Amniotic epithelial cell (primary cell): ENCODE data around the gene TKT.
"Not testable (repeated sequence)": the region's sequence is repeated elsewhere in the genome, so short reads cannot be mapped to it uniquely, and the experiment has no call there.

Experiments
- DNase-seq: peaks from one replicate; pipeline ENCODE4 v3.0.0-alpha.2; 2010; ENCODE audit warnings: low read depth

The TKT gene

GRCh38 chr3:53260286-53260785 is 4.5 kb upstream of the TKT start:
- DNase-seq: no peak

GRCh38 chr3:53259427-53260259 is 3.8 kb upstream of the TKT start:
- DNase-seq: no peak

- DNase-seq: no peak
Measured at GRCh38 chr3:53258600-53259426, 3.0 kb upstream of the TKT start.

GRCh38 chr3:53257465-53257864 is 1.6 kb upstream of the TKT start:
- DNase-seq: no peak

GRCh38 chr3:53256704-53257055 is 858 bp upstream of the TKT start:
- DNase-seq: no peak

DNA sequence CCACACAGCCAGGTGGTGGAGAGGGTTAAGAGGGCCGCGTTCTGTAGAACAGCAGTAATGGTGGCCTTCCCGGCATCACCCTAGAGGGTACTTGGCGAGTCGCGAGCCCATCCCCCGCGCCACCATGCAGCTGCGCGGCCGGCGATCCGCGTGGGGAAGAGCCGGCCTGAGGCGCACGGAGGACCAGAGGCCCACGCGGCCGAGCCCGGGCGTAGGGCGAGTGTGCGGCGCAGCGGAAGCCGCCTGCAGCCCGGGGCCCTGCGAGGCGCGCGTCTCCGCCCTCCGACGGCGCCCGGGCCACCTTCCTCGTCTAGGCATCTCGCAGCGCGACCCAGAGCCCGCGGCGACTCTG is 423 bp downstream of the TKT start:
- no peak for DNase-seq

DNA sequence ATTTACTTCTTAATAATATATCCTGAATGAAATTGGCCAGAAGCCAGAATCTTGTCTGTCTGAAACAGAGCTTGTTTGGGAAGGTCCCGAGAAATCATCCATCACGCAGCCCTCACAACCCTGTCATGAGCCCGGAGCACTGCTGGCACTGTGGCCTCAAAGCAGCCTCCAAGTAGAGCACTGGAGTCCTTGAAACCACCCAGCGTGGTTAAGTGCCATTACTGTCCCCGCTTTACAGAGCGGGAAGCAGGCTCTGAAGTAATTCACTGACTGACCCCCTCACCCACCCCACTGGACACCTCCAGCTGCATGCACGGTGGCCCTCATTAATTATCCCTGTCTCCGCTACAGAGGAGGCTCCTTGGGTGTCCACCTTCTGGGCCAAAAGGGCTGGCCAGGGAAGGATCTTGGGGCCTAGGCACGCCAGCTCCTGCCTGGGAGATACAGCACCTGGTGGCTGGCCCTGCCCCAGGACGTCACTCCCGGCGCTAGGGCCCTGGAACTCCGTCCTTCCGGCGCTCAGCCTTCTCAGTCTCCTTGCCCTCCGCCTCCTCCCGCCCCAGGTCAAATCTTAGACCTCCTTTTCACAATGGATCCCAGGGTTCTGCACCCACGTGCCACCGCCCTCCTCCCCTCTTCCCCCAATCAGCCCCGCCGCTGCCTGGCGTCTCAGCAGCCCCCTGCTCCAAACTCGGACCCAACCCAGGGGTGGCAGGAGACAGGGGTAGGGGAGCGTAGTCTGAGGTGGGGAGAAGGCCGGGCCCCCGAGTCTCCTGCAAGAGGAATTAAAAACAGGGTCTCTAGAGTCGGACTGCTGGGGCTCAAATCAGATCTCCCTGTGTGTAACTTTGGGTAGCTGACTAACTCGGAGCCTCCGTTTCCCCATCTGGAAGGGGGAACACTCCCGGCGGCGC is 1.1 kb downstream of the TKT start:
- DNase-seq: peak; percentile 59

DNA sequence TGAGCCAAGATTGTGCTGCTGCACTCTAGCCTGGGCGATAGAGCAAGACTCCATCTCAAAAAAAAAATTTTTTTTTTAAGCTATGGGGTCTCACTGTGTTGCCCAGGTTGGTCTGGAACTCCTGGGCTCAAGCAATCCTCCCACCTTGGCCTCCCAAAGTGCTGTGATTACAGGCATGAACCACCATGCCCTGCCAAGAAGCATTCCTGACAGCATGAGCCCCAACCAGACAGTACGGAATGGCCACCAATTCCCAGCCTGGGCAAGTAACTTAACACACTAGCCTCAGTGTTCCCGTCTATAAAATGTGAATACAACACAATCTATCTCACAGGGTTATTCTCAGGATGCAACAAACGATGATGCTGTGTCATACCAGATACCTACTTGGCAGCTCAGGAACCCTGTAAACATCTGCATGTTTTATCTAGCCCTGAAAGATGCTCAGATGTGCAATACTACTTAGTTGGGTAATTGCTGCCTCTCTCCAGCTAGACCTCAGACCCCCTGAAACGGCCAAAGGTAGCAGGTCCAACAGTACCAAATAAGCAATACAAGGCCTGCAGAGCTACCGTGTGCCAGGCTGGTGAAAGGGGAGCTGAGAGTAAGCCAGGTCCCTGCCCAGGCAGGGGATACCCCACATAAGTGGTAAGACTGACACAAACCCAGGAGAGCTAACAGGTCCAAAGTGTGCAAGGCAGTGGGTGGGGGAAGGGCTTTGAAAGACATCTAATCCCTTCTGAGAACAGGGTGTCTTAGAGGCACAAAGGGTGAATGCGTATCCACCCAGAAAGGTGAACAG is 1.9 kb downstream of the TKT start:
- DNase-seq: peak; percentile 65

DNA sequence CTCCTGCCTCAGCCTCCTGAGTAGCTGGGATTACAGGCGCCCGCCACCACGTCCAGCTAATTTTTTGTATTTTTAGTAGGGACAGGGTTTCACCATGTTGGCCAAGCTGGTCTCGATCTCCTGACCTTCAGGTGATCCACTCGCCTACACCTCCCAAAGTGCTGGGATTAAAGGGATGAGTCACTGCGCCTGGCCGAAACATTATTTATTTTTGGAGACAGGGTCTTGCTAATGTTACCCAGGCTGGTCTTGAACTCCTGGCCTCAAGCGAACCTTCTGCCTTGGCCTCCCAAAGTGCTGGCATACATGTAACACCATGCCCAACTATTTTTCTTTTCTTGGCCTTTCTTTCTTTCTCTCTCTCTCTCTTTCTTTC is 2.9 kb downstream of the TKT start:
- DNase-seq: not testable (repeated sequence)

DNA sequence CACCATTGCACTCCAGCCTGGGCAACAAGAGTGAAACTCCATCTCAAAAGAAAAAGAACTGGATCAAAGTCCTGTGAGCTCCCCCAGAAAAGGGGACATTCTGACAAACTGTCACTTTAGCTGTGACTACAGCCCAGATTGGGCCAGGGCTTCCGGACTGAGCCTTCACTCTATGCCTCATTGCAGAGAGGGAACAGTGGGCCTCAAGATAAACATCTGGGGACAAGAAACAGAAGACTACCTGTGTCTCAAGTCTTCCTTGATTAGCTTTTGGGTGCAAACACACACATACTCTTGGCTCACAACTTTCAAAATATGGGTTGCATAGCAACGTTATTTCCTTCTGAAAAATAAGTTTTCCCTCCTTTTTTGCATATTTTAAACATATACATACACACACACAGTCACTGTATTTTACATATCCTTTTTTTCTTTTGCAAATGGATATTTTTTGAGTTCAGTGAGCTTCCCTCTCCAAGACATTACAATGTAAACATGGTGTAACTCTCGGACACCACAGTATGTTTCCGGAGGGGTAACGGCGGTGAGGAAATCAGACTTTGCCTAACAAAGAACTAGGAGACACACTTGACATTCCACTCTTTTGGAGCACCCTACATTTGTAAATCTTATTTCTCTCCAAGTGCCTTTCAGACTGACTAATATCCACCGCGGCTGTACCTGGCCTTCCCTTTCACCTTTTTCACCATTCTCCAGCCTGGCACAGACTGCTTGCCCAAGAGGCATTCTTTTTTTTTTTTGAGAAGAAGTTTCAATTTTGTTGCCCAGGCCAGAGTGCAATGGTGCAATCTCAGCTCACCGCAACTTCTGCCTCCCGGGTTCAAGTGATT is 3.5 kb downstream of the TKT start:
- no peak for DNase-seq

DNA sequence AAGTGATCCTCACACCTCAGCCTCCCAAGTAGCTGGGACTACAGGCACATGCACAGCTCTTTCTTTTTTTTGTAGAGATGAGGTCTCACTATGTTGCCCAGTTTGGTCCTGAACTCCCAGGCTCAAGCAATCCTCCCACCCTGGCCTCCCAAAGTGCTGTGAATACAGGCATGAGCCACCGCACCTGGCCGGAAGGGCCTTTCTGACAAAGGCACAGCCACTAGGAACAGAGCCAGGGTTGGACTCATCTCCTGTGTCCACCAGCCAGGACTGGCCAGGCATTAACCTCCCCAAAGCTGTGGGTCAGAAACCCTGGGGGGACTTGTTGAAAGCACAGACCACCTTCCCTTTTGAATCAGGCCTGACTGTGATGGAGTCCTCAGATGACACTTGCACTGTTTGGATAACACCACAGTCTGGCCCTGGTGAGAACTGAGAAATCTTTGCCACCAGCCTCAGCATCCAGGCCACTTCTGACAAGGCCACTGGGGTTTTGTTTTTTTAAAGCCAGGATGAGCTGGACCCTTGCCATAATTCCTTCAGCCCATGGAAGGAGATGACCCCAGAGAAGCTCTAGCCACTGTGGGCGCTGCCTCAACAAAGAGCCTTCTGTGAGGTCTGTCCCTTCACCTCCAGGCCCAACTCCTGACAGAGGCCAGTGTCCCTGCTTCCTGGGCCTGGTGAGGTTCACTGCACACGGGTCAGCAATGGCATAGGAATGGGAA is 4.8 kb downstream of the TKT start:
- no peak for DNase-seq

DNA sequence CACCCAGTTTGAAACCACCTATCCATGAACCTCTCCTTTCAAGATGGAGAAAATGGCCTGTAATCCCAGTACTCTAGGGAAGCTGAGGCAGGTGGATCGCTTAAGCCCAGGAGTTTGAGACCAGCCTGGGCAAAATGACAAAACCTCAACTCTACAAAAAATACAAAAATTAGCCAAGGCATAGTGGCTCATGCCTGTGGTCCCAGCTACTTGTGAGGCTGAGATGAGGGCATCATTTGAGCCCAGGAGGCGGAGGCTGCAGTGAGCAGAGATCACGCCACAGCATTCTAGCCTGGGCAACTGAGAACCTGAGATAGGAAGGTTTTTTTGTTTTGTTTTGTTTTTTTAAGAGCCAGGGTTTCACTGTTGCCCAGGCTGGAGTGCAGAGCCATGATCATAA is 5.4 kb downstream of the TKT start:
- no peak for DNase-seq

GRCh38 chr3:53248161-53248560 is 7.7 kb downstream of the TKT start:
- no peak for DNase-seq

DNA sequence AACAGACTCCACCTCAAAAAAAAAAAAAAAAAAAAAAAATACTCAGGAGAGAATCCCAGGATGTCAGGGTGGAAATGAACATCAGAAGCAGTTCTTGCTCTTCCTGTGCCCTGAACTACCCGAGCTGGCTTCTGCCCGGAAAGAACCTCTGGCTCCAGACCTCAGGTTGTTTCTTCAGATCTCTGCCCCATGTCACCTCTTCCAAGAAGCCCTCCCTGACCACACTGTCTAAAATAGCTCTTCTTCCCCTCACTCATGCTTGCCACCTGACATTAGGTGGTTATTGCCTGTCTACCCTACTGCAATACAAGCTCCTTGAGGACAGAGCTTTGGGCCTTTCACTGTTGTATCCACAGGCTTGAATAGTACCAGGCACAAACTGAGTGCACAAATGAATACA is 8.2 kb downstream of the TKT start:
- no peak for DNase-seq

DNA sequence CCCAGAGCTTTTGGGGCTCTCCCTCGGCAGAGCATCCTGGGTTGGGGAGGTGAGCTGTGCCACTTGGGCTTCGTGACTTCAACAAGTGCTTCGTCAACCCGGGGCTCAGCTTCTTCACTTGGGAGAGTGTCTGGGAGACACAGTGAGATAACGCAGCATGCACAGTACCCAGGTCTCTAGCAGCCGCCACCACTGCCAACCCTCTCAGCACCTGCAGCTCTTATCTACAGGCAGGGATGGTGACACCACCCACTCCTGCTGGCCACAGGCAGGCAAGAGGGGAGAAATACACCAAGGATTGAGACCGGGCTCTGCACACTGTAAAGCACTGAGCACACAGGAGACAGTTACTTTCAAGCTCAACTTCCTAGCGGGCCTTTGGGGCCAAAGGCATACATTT is 11.6 kb downstream of the TKT start:
- DNase-seq: no peak

GRCh38 chr3:53243785-53244184 is 12.0 kb downstream of the TKT start:
- DNase-seq: no peak

DNA sequence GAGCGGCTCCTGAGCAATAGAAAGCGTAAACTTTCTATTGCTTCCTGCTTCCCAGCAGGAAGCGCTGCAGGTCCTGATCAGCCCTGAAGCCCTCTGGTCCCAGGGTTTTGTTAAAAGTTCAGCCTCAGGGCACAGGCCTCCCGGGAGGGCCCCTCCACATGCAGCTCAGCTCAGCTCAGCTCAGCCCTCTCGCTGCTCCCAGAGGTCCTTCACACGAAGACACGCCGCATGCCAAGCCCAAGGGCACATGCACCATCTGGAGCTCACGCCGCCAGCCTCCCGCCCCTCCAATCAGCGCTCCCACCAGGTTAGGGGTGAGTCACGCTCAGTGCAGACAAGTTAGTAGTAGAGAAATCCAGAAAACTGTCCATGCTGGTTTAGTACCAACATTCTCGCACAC is 12.7 kb downstream of the TKT start:
- DNase-seq: peak; percentile 62

DNA sequence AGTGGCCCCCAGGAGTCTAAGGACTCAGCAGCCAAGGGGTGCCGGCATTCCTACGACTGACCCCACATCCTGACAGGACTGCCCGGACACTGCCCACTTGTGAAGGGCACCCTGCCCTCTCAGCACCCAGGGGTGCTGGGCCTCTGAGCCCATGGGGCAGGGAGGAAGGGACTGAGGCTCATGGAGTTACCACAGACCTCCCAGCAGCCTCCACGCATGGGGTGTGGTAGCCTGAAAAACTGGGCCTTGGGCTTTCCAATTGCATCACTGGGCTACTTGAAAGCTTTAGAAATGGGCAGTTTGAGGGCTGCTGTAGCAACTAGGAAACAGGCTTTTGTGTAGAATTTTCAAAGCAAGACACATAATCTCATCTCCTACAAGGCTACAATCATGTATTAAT is 13.2 kb downstream of the TKT start:
- no peak for DNase-seq

DNA sequence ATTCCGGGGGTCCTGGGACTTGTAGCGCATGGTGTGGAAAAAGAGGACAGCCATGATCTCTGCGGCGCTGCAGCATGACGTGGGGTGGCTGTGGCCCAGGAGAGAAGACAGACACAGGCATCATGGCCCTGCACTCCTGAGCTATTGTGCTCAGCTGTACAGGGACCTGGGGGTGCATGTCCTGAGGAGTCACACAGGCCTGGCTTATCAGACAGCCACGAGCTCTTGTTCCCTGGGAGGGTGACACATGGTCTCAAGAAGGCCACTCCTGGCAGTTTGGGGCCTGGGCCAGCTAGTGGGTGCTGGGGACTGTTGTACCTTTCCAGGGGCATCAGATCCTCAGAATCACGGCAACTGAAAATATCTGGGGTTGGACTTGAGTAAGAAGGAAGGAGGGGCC is 13.7 kb downstream of the TKT start:
- no peak for DNase-seq
